Cardiac septum (tissue), 1 donor: Measurements from ENCODE around the gene MAPT. TPM values are rescaled to one million over a fixed set of nuclear protein-coding genes. Genes with fewer than 3 reads are reported as not detected.
"Not testable (repeated sequence)": the region's sequence is repeated elsewhere in the genome, so short reads cannot be mapped to it uniquely, and the experiment has no call there.

ENCODE experiments used
- DNase-seq: peaks from one replicate; pipeline ENCODE4 v3.0.0-alpha.2; 2020; ENCODE audit warnings: low spot score
- intact Hi-C: fragments of 100-400 bp; cut with DNase I; formaldehyde crosslinking; loops from one replicate; pipeline ENCODE4 v1.14.0; 2022
- total RNA-seq: library from RNA; stranded (reverse); fragmentation: NEBNext Ultra II Directional; extraction: Animal tissue kit (Norgen Biotek cat#: 25700); gene quantifications from one replicate; pipeline ENCODE4 v1.2.1, GENCODE V29; 2021
- donor health status: DM: no; HTN: no; CAD: no.

MAPT gene
- total RNA-seq, 1 donor from 2014 or later = 44.4 TPM

- intact Hi-C loops = no loop called here
- no peak for DNase-seq
Observed at GRCh38 chr17:45998987-45999899, 104.9 kb downstream of the MAPT start, which contains the start of gene STH. STH (plus strand) TSS chr17:45999250; CDS start chr17:45999280, 30 bp downstream.

GRCh38 chr17:45999900-46000290 is 105.5 kb downstream of the MAPT start:
- intact Hi-C loops = no loop called here

GRCh38 chr17:46000292-46000691 is 105.9 kb downstream of the MAPT start:
- DNase-seq = no peak
- intact Hi-C loops = no loop called here

More at GRCh38 chr17:45999900-46000290, 105.5 kb downstream of the MAPT start:
- no peak for DNase-seq

- no peak for DNase-seq
- intact Hi-C loops = no loop called here
Observed at GRCh38 chr17:46000757-46001156, 106.4 kb downstream of the MAPT start.

DNA sequence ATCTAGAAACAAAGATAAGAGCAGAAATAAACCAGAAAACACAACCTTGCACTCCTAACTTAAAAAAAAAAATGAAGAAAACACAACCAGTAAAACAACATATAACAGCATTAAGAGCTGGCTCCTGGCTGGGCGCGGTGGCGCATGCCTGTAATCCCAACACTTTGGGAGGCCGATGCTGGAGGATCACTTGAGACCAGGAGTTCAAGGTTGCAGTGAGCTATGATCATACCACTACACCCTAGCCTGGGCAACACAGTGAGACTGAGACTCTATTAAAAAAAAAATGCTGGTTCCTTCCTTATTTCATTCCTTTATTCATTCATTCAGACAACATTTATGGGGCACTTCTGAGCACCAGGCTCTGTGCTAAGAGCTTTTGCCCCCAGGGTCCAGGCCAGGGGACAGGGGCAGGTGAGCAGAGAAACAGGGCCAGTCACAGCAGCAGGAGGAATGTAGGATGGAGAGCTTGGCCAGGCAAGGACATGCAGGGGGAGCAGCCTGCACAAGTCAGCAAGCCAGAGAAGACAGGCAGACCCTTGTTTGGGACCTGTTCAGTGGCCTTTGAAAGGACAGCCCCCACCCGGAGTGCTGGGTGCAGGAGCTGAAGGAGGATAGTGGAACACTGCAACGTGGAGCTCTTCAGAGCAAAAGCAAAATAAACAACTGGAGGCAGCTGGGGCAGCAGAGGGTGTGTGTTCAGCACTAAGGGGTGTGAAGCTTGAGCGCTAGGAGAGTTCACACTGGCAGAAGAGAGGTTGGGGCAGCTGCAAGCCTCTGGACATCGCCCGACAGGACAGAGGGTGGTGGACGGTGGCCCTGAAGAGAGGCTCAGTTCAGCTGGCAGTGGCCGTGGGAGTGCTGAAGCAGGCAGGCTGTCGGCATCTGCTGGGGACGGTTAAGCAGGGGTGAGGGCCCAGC is 107.3 kb downstream of the MAPT start:
- no peak for DNase-seq
- intact Hi-C loops = no loop called here

DNA sequence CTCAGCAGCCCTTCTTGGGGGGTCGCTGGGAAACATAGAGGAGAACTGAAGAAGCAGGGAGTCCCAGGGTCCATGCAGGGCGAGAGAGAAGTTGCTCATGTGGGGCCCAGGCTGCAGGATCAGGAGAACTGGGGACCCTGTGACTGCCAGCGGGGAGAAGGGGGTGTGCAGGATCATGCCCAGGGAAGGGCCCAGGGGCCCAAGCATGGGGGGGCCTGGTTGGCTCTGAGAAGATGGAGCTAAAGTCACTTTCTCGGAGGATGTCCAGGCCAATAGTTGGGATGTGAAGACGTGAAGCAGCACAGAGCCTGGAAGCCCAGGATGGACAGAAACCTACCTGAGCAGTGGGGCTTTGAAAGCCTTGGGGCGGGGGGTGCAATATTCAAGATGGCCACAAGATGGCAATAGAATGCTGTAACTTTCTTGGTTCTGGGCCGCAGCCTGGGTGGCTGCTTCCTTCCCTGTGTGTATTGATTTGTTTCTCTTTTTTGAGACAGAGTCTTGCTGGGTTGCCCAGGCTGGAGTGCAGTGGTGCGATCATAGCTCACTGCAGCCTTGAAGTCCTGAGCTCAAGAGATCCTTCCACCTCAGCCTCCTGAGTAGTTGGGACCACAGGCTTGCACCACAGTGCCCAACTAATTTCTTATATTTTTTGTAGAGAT is 108.1 kb downstream of the MAPT start:
- peak; percentile 82 for DNase-seq
- intact Hi-C loops = no loop called here

DNA sequence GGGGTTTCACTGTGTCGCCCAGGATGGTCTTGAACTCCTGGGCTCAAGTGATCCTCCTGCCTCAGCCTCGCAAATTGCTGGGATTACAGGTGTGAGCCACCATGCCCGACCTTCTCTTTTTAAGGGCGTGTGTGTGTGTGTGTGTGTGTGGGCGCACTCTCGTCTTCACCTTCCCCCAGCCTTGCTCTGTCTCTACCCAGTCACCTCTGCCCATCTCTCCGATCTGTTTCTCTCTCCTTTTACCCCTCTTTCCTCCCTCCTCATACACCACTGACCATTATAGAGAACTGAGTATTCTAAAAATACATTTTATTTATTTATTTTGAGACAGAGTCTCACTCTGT is 108.6 kb downstream of the MAPT start:
- intact Hi-C loops = no loop called here
- no peak for DNase-seq

- intact Hi-C loops = loop anchor here (1.0 kb wide), 1 partner anchor 209 kb away; no protein-coding TSS in a partner anchor
- DNase-seq = no peak
Observed at GRCh38 chr17:46003907-46004748, 109.8 kb downstream of the MAPT start.

GRCh38 chr17:46006082-46006481 is 111.7 kb downstream of the MAPT start:
- DNase-seq, intact Hi-C loops: not testable (repeated sequence)

- no peak for DNase-seq
- intact Hi-C loops = no loop called here
Observed at GRCh38 chr17:46007461-46007965, 113.2 kb downstream of the MAPT start.

DNA sequence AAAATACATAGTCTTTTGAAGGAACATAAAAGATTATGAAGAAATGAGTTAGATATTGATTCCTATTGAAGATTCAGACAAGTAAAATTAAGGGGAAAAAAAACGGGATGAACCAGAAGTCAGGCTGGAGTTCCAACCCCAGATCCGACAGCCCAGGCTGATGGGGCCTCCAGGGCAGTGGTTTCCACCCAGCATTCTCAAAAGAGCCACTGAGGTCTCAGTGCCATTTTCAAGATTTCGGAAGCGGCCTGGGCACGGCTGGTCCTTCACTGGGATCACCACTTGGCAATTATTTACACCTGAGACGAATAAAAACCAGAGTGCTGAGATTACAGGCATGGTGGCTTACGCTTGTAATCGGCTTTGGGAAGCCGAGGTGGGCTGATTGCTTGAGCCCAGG is 114.2 kb downstream of the MAPT start:
- intact Hi-C loops = no loop called here
- DNase-seq = no peak

GRCh38 chr17:46009681-46010596 is 115.6 kb downstream of the MAPT start:
- DNase-seq = no peak
- intact Hi-C loops = no loop called here

DNA sequence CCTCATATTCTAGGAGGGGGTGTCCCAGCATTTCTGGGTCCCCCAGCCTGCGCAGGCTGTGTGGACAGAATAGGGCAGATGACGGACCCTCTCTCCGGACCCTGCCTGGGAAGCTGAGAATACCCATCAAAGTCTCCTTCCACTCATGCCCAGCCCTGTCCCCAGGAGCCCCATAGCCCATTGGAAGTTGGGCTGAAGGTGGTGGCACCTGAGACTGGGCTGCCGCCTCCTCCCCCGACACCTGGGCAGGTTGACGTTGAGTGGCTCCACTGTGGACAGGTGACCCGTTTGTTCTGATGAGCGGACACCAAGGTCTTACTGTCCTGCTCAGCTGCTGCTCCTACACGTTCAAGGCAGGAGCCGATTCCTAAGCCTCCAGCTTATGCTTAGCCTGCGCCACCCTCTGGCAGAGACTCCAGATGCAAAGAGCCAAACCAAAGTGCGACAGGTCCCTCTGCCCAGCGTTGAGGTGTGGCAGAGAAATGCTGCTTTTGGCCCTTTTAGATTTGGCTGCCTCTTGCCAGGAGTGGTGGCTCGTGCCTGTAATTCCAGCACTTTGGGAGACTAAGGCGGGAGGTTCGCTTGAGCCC is 116.3 kb downstream of the MAPT start:
- intact Hi-C loops = no loop called here
- DNase-seq = no peak

DNA sequence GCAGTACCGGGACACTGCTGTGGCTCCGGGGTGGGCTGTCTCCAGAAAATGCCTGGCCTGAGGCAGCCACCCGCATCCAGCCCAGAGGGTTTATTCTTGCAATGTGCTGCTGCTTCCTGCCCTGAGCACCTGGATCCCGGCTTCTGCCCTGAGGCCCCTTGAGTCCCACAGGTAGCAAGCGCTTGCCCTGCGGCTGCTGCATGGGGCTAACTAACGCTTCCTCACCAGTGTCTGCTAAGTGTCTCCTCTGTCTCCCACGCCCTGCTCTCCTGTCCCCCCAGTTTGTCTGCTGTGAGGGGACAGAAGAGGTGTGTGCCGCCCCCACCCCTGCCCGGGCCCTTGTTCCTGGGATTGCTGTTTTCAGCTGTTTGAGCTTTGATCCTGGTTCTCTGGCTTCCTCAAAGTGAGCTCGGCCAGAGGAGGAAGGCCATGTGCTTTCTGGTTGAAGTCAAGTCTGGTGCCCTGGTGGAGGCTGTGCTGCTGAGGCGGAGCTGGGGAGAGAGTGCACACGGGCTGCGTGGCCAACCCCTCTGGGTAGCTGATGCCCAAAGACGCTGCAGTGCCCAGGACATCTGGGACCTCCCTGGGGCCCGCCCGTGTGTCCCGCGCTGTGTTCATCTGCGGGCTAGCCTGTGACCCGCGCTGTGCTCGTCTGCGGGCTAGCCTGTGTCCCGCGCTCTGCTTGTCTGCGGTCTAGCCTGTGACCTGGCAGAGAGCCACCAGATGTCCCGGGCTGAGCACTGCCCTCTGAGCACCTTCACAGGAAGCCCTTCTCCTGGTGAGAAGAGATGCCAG is 117.6 kb downstream of the MAPT start:
- intact Hi-C loops = no loop called here
- no peak for DNase-seq

DNA sequence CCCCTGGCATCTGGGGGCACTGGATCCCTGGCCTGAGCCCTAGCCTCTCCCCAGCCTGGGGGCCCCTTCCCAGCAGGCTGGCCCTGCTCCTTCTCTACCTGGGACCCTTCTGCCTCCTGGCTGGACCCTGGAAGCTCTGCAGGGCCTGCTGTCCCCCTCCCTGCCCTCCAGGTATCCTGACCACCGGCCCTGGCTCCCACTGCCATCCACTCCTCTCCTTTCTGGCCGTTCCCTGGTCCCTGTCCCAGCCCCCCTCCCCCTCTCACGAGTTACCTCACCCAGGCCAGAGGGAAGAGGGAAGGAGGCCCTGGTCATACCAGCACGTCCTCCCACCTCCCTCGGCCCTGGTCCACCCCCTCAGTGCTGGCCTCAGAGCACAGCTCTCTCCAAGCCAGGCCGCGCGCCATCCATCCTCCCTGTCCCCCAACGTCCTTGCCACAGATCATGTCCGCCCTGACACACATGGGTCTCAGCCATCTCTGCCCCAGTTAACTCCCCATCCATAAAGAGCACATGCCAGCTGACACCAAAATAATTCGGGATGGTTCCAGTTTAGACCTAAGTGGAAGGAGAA is 118.2 kb downstream of the MAPT start:
- DNase-seq = no peak
- intact Hi-C loops = no loop called here

DNA sequence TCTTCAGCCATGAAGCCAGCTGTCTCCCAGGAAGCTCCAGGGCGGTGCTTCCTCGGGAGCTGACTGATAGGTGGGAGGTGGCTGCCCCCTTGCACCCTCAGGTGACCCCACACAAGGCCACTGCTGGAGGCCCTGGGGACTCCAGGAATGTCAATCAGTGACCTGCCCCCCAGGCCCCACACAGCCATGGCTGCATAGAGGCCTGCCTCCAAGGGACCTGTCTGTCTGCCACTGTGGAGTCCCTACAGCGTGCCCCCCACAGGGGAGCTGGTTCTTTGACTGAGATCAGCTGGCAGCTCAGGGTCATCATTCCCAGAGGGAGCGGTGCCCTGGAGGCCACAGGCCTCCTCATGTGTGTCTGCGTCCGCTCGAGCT is 118.8 kb downstream of the MAPT start:
- intact Hi-C loops = no loop called here
- DNase-seq = no peak
